C4-2B (cell line): ENCODE measurements around the gene CDO1.

Source experiments
- CTCF ChIP-seq: fragments of 450-650 bp; conservative IDR thresholded peaks from 2 replicates; pipeline ENCODE4 v1.5.1; 2017; ENCODE audit warnings: mild to moderate bottlenecking
- ZFX ChIP-seq: fragments of 450-650 bp; IDR thresholded peaks from 2 replicates; pipeline ENCODE4 v1.6.1; 2017

- TF ChIP-seq CTCF (no peak), ZFX (no peak)
Measured at GRCh38 chr5:115795700-115796099, 20.8 kb downstream of the CDO1 start.
